Endothelial cell of umbilical vein (primary cell): ENCODE data around the gene PLEKHG5. TPM values are rescaled to one million over a fixed set of nuclear protein-coding genes. Genes with fewer than 3 reads are reported as not detected.

ENCODE experiments used
- BruUV-seq: library from RNA; stranded (reverse); fragments of 400-500 nt; replicated peaks from 2 replicates; lab custom pipeline; 2021; lab: Mats Ljungman, UMichigan
- CTCF ChIA-PET: fragments of 300-600, 350-600 bp; sonication (Branson Sonifier 250); formaldehyde crosslinking; loops from one replicate; lab custom pipeline; 2021; ENCODE audit warnings: antibody characterized with exemption, inconsistent platforms; lab: Charles Lee
- POLR2A ChIA-PET: fragments of 300-600, 350-600 bp; sonication (Branson Sonifier 250); formaldehyde crosslinking; loops from one replicate; lab custom pipeline; 2021; ENCODE audit warnings: antibody characterized with exemption, inconsistent platforms; lab: Charles Lee
- DNase-seq: peaks from one replicate; pipeline ENCODE4 v3.0.0-alpha.2; 2011; ENCODE audit warnings: low read depth, low spot score
- FAIRE-seq: peaks from 2 replicates; lab custom pipeline; 2011; peaks lifted over from hg19 to GRCh38; lab: Jason Lieb, UNC
- H2AFZ ChIP-seq: 2 replicates; pipeline ENCODE4 v1.6.0; 2012; ENCODE audit warnings: low read depth, low read length, control low read depth, inconsistent platforms
- H3K27ac ChIP-seq: 2 replicates; pipeline ENCODE4 v1.5.1; 2011; ENCODE audit warnings: low read depth, mild to moderate bottlenecking, control low read depth, low read length, moderate library complexity; ENCODE audit not compliant: insufficient read depth
- H3K27me3 ChIP-seq, 2 experiments: 2 replicates each; pipeline versions ENCODE4 v1.6.0 to v1.6.1; 2011; ENCODE audit warnings: low read length in 2 of 2, mixed read lengths in 1 of 2; ENCODE audit not compliant: control insufficient read depth in 2 of 2, insufficient read depth in 2 of 2
- H3K36me3 ChIP-seq, 2 experiments: 2 replicates in 1 of 2; 3 replicates in 1 of 2; pipeline ENCODE4 v1.5.1; 2011; ENCODE audit warnings: low read length in 2 of 2, mild to moderate bottlenecking in 1 of 2, moderate library complexity in 1 of 2; ENCODE audit not compliant: control insufficient read depth in 2 of 2, insufficient read depth in 2 of 2; ENCODE audit errors: extremely low read depth in 1 of 2
- H3K4me1 ChIP-seq: 3 replicates; pipeline ENCODE4 v1.5.1; 2011; ENCODE audit warnings: mild to moderate bottlenecking, low read length; ENCODE audit not compliant: control insufficient read depth, insufficient read depth; ENCODE audit errors: extremely low read depth
- H3K4me2 ChIP-seq: 2 replicates; pipeline ENCODE4 v1.6.1; 2011; ENCODE audit warnings: low read length, control low read depth, mixed read lengths; ENCODE audit not compliant: insufficient read depth
- H3K4me3 ChIP-seq, 3 experiments: fragments of 200-600 bp in 1 of 3; sonication (generic), shearing (Covaris generic) in 1 of 3; replicated peaks in 1 of 3; 2 replicates each; pipeline ENCODE4 v1.5.1; 2011 to 2016; ENCODE audit warnings: control low read depth in 3 of 3, low read length in 3 of 3, mild to moderate bottlenecking in 2 of 3, inconsistent platforms in 1 of 3, low read depth in 1 of 3, moderate library complexity in 1 of 3; ENCODE audit not compliant: insufficient read depth in 1 of 3
- H3K79me2 ChIP-seq: 2 replicates; pipeline ENCODE4 v1.6.0; 2012; ENCODE audit warnings: low read length, inconsistent platforms; ENCODE audit not compliant: control insufficient read depth, insufficient read depth
- H3K9ac ChIP-seq: replicated peaks from 2 replicates; pipeline ENCODE3; 2011; ENCODE audit warnings: low read length, control low read depth; ENCODE audit not compliant: insufficient read depth; ENCODE audit errors: extremely low read depth
- H3K9me1 ChIP-seq: replicated peaks from 3 replicates; pipeline ENCODE4 v1.6.0; 2011; ENCODE audit warnings: mild to moderate bottlenecking, low read length; ENCODE audit not compliant: control insufficient read depth, insufficient read depth; ENCODE audit errors: extremely low read depth
- H3K9me3 ChIP-seq: replicated peaks from 2 replicates; pipeline ENCODE4 v1.5.1; 2012; ENCODE audit warnings: low read length, inconsistent platforms; ENCODE audit not compliant: control insufficient read depth, insufficient read depth
- H4K20me1 ChIP-seq: replicated peaks from 2 replicates; pipeline ENCODE3; 2011; ENCODE audit warnings: mild to moderate bottlenecking, low read length; ENCODE audit not compliant: control insufficient read depth, insufficient read depth; ENCODE audit errors: extremely low read depth
- EZH2 ChIP-seq: IDR thresholded peaks from 2 replicates; pipeline ENCODE4 v1.6.1; 2012; ENCODE audit warnings: borderline replicate concordance, low read depth, mild to moderate bottlenecking, moderate library complexity, low read length, inconsistent platforms; ENCODE audit not compliant: severe bottlenecking
- FOS ChIP-seq: IDR thresholded peaks from 2 replicates; pipeline ENCODE4 v1.6.1; 2011; ENCODE audit warnings: mild to moderate bottlenecking, low read length, moderate library complexity, borderline replicate concordance; ENCODE audit not compliant: insufficient read depth
- GATA2 ChIP-seq: IDR thresholded peaks from 2 replicates; pipeline ENCODE4 v1.7.0; 2011; ENCODE audit warnings: low read depth, mild to moderate bottlenecking, moderate library complexity, mixed read lengths, low read length; ENCODE audit not compliant: insufficient read length, insufficient read depth
- JUN ChIP-seq: IDR thresholded peaks from 2 replicates; pipeline ENCODE4 v1.6.1; 2011; ENCODE audit warnings: borderline replicate concordance, low read depth; ENCODE audit not compliant: insufficient read length, insufficient read depth
- MAX ChIP-seq: IDR thresholded peaks from 2 replicates; pipeline ENCODE4 v1.6.1; 2011; ENCODE audit not compliant: insufficient read depth, insufficient read length
- MYC ChIP-seq: IDR thresholded peaks from one replicate; pipeline ENCODE4 v1.6.1; 2011; ENCODE audit warnings: mild to moderate bottlenecking, low read depth, low read length
- POLR2A ChIP-seq: IDR thresholded peaks from 2 replicates; pipeline ENCODE4 v1.6.1; 2012; ENCODE audit warnings: low read depth, mild to moderate bottlenecking, control low read depth, low read length
- POLR2AphosphoS5 ChIP-seq: IDR thresholded peaks from 2 replicates; pipeline ENCODE4 v1.6.1; 2012; ENCODE audit warnings: low read depth, mild to moderate bottlenecking, control low read depth, low read length, moderate library complexity; ENCODE audit not compliant: insufficient read depth
- dilution Hi-C: fragments of 300-500 bp; cut with MboI; formaldehyde crosslinking; loops from one replicate; pipeline ENCODE4 v1.15.0; 2019; ENCODE audit warnings: low sequenced_read_pairs; ENCODE audit not compliant: extremely low pct_ligation_motif_present
- intact Hi-C: fragments of 100-400 bp; cut with micrococcal nuclease; formaldehyde crosslinking; loops from one replicate; pipeline ENCODE4 v1.10.0; 2022
- polyA plus RNA-seq, 4 experiments: library from polyadenylated mRNA; depleted of rRNA in 3 of 4; stranded (reverse) in 3 of 4; unstranded in 1 of 4; fragments of >200 nt; gene quantifications; 2 replicates each; pipeline versions ENCODE4 v1.2.1 to v1.2.3, GENCODE V29; 2011 to 2012; ENCODE audit warnings: missing spikeins in 1 of 4
- total RNA-seq: library from RNA; stranded (reverse); gene quantifications from 2 replicates; pipeline ENCODE4 v1.2.3, GENCODE V29; 2021
- TF ChIP-seq, protein P1 (sequence below), 2 donors: IDR thresholded peaks; 1 replicate in 1 of 2; 2 replicates in 1 of 2; pipeline ENCODE4 v1.5.1; 2011; ENCODE audit warnings: low read length in 2 of 2, mild to moderate bottlenecking in 2 of 2, moderate library complexity in 2 of 2, control low read depth in 1 of 2, inconsistent platforms in 1 of 2, low read depth in 1 of 2; ENCODE audit not compliant: insufficient read depth in 1 of 2; ENCODE audit errors: extremely low read depth in 1 of 2

Gene PLEKHG5
- total and polyA plus RNA-seq, 2 donors (not counting 3 experiments of a cell fraction or from before 2014, with no cell fraction given), result 30.6 to 56.9 TPM

DNA sequence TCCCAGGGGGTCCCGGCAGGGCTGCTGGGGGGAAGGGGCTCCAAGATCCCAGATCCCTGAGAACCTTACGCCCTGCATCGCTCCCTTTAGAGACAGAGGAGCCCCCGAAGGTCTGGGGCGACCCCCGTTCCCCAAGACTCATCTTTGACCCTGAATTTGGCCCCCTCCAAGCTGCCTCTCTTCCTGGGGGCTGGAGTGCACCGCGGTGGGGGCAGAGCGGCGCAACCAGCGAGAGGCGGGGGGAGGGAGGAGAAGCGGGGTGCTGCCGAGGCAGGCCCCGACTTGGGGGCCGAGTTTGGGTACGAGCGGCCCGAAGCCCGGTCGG, 5.4 kb upstream of the PLEKHG5 start:
- Histone ChIP-seq H3K36me3 (no peaks in the 10 kb centered on the region), H3K4me3 (peak overlapping the region; percentile 30 to 57 (median 48)), H3K4me1 (peaks cover 29% of the 10 kb centered on the region), H3K9me3 (no peaks in the 10 kb centered on the region), H3K9me1 (no peaks in the 10 kb centered on the region), H3K27me3 (no peaks in the 10 kb centered on the region), H3K4me2 (peak overlapping the region; percentile 55), H3K27ac (no peak overlapping the region), H2AFZ (peak overlapping the region; percentile 42), H3K9ac (peak overlapping the region; percentile 13), H3K79me2 (no peaks in the 10 kb centered on the region), H4K20me1 (no peaks in the 10 kb centered on the region)
- ChIA-PET POLR2A (no interaction called here), CTCF (no interaction called here)
- intact Hi-C loops (loop anchor here (10.0 kb wide), 1 partner anchor 288 kb away; the partner anchor contains the start of gene CAMTA1), dilution Hi-C loops (no loop called here)
- TF ChIP-seq JUN, result no peak
- no peak for TF ChIP-seq GATA2
- TF ChIP-seq FOS, result no peak
- TF ChIP-seq MAX, result no peak
- no peak for TF ChIP-seq POLR2AphosphoS5
- no peak for TF ChIP-seq EZH2
- DNase-seq, result no peak
- no TSS peak for BruUV-seq
- FAIRE-seq, result no peak

DNA sequence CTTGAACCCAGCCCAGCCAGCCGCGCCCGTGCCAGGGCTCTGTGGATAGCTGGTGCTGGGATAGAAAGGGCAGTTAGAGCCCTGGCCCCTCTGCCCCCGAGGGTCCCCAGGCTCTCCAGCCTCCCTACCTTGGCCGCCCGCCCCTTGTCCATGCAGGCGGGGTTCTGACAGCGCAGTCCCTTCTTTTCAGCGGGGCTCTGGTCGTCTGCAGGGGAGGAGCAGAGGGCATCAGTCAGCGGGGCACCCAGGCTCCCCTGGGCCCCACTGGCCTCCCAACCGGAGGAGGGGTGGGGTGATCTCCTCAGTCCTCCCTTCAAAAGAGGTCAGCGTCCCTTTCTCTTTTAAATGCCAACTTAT, 4.9 kb upstream of the PLEKHG5 start:
- H3K9ac ChIP-seq, result no peak overlapping the region
- TF ChIP-seq POLR2A (no peak), MYC (no peak), MAX (no peak), GATA2 (no peak), JUN (no peak), EZH2 (no peak), FOS (no peak), POLR2AphosphoS5 (no peak)
- TF ChIP-seq, protein P1, sequence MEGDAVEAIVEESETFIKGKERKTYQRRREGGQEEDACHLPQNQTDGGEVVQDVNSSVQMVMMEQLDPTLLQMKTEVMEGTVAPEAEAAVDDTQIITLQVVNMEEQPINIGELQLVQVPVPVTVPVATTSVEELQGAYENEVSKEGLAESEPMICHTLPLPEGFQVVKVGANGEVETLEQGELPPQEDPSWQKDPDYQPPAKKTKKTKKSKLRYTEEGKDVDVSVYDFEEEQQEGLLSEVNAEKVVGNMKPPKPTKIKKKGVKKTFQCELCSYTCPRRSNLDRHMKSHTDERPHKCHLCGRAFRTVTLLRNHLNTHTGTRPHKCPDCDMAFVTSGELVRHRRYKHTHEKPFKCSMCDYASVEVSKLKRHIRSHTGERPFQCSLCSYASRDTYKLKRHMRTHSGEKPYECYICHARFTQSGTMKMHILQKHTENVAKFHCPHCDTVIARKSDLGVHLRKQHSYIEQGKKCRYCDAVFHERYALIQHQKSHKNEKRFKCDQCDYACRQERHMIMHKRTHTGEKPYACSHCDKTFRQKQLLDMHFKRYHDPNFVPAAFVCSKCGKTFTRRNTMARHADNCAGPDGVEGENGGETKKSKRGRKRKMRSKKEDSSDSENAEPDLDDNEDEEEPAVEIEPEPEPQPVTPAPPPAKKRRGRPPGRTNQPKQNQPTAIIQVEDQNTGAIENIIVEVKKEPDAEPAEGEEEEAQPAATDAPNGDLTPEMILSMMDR (IDR thresholded peaks at IDR 0.05; ENCODE audit: extremely low read depth in 1 of 2, insufficient read depth in 1 of 2, low read depth in 1 of 2, low read length in 2 of 2), result no peak
- peak overlapping the region; percentile 55 for H3K4me2 ChIP-seq
- intact Hi-C loops (loop anchor here (10.0 kb wide), 1 partner anchor 288 kb away; the partner anchor contains the start of gene CAMTA1), dilution Hi-C loops (no loop called here)
- no TSS peak for BruUV-seq
- H3K79me2 ChIP-seq, result no peaks in the 10 kb centered on the region
- peak overlapping the region in 2 of 3 experiments; percentile 30 to 48 for H3K4me3 ChIP-seq
- H3K36me3 ChIP-seq, result no peaks in the 10 kb centered on the region
- peaks cover 31% of the 10 kb centered on the region for H3K4me1 ChIP-seq
- H4K20me1 ChIP-seq, result no peaks in the 10 kb centered on the region
- H3K9me1 ChIP-seq, result no peaks in the 10 kb centered on the region
- CTCF ChIA-PET, result no interaction called here
- H3K27ac ChIP-seq, result no peak overlapping the region
- no peaks in the 10 kb centered on the region for H3K9me3 ChIP-seq
- no peak overlapping the region for H2AFZ ChIP-seq
- no peak for DNase-seq
- POLR2A ChIA-PET, result no interaction called here
- FAIRE-seq, result no peak
- H3K27me3 ChIP-seq, result no peaks in the 10 kb centered on the region
